Tibial nerve (tissue), 4 donors: Measurements from ENCODE around the gene COPS8.

ENCODE experiments used
- EP300 ChIP-seq, 2 donors: sonication (generic); formaldehyde crosslinking; IDR thresholded peaks; one replicate each; pipeline ENCODE4 v1.6.1; 2017; ENCODE audit warnings: antibody characterized with exemption in 2 of 2, mild to moderate bottlenecking in 1 of 2
- POLR2A ChIP-seq, 2 donors: fragments of 450-650 bp; IDR thresholded peaks; one replicate each; pipeline ENCODE4 v1.6.1; 2017; ENCODE audit warnings: antibody characterized with exemption in 2 of 2, mild to moderate bottlenecking in 2 of 2, moderate library complexity in 2 of 2
- TF ChIP-seq, protein P1 (sequence below), 5 experiments: fragments of 200-600 bp in 3 of 5; fragments of 450-650 bp in 2 of 5; sonication (generic) in 3 of 5; IDR thresholded peaks; one replicate each; pipeline ENCODE4 v1.5.1; 2016 to 2019; ENCODE audit warnings: antibody characterized with exemption in 5 of 5, mild to moderate bottlenecking in 3 of 5, moderate library complexity in 2 of 5

- TF ChIP-seq, protein P1, sequence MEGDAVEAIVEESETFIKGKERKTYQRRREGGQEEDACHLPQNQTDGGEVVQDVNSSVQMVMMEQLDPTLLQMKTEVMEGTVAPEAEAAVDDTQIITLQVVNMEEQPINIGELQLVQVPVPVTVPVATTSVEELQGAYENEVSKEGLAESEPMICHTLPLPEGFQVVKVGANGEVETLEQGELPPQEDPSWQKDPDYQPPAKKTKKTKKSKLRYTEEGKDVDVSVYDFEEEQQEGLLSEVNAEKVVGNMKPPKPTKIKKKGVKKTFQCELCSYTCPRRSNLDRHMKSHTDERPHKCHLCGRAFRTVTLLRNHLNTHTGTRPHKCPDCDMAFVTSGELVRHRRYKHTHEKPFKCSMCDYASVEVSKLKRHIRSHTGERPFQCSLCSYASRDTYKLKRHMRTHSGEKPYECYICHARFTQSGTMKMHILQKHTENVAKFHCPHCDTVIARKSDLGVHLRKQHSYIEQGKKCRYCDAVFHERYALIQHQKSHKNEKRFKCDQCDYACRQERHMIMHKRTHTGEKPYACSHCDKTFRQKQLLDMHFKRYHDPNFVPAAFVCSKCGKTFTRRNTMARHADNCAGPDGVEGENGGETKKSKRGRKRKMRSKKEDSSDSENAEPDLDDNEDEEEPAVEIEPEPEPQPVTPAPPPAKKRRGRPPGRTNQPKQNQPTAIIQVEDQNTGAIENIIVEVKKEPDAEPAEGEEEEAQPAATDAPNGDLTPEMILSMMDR (IDR thresholded peaks at IDR 0.05) = no peak
- TF ChIP-seq EP300 (IDR thresholded peaks at IDR 0.05) = no peak
- no peak for TF ChIP-seq POLR2A (IDR thresholded peaks at IDR 0.05)
These were observed 44.1 kb downstream of the COPS8 start for GRCh38 chr2:237129625-237130263.
